Astrocyte of the spinal cord (primary cell): ENCODE measurements around the gene C12orf76.
"Not testable (repeated sequence)": the region's sequence is repeated elsewhere in the genome, so short reads cannot be mapped to it uniquely, and the experiment has no call there.

Source experiments
- DNase-seq: peaks from one replicate; pipeline ENCODE4 v3.0.0; 2011; ENCODE audit warnings: low read depth, low spot score
- H3K4me3 ChIP-seq: 2 replicates; pipeline ENCODE4 v1.5.1; 2011; ENCODE audit warnings: low read depth, mild to moderate bottlenecking, low read length, moderate library complexity
- CTCF ChIP-seq: IDR thresholded peaks from 2 replicates; pipeline ENCODE4 v1.5.1; 2012; ENCODE audit warnings: low read depth, mild to moderate bottlenecking, low read length, inconsistent platforms
- in situ Hi-C: cut with HindIII; loops from 2 replicates; pipeline ENCODE4 v1.10.0; 2017; ENCODE audit warnings: low sequenced_read_pairs

C12orf76 gene

GRCh38 chr12:110073049-110073831 is 24.9 kb upstream of the C12orf76 start:
- DNase-seq: no peak
- in situ Hi-C loops: no loop called here
- H3K4me3 ChIP-seq: peak overlapping the region; percentile 26
- TF ChIP-seq CTCF: no peak

GRCh38 chr12:110072636-110073035 is 24.3 kb upstream of the C12orf76 start:
- DNase-seq, in situ Hi-C loops, H3K4me3 ChIP-seq: not testable (repeated sequence)

- H3K4me3 ChIP-seq: no peak overlapping the region
- in situ Hi-C loops: no loop called here
- no peak for DNase-seq
- TF ChIP-seq CTCF: no peak
Observed at GRCh38 chr12:110071967-110072366, 23.6 kb upstream of the C12orf76 start.

- TF ChIP-seq CTCF: no peak
- no peak for DNase-seq
- H3K4me3 ChIP-seq: no peak overlapping the region
- in situ Hi-C loops: no loop called here
Observed at GRCh38 chr12:110071504-110071903, 23.2 kb upstream of the C12orf76 start.

GRCh38 chr12:110068654-110069053 is 20.3 kb upstream of the C12orf76 start:
- DNase-seq: no peak
- no peak for TF ChIP-seq CTCF

GRCh38 chr12:110068115-110068514 is 19.8 kb upstream of the C12orf76 start:
- H3K4me3 ChIP-seq, DNase-seq, in situ Hi-C loops: not testable (repeated sequence)

More at GRCh38 chr12:110068654-110069053, 20.3 kb upstream of the C12orf76 start:
- in situ Hi-C loops: no loop called here
- H3K4me3 ChIP-seq: no peak overlapping the region

- in situ Hi-C loops: no loop called here
- no peak for TF ChIP-seq CTCF
- no peak for DNase-seq
- no peak overlapping the region for H3K4me3 ChIP-seq
Observed at GRCh38 chr12:110067531-110067930, 19.2 kb upstream of the C12orf76 start.
